Measurements from ENCODE around the gene ZBTB20.

DNA sequence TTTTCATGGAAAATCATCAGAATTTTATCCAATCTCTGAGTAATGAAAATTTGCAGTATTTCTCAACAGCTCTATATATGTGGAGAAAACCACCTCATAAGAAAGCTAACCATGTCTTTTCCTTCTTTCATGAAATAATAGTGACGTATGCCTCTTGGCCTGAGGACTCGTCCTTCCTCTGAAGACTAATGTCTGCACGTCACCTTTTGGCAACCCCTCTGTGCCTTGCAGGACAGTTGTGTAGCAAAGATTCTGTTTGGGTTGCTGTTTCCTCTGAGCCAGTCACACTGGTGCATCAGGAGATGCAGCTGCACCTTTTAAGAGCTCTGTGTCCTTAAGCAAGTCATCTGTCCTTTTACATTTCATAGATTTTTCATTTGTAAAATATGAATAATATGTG lies 684.3 kb downstream of the ZBTB20 start:
- TF ChIP-seq, protein P1, sequence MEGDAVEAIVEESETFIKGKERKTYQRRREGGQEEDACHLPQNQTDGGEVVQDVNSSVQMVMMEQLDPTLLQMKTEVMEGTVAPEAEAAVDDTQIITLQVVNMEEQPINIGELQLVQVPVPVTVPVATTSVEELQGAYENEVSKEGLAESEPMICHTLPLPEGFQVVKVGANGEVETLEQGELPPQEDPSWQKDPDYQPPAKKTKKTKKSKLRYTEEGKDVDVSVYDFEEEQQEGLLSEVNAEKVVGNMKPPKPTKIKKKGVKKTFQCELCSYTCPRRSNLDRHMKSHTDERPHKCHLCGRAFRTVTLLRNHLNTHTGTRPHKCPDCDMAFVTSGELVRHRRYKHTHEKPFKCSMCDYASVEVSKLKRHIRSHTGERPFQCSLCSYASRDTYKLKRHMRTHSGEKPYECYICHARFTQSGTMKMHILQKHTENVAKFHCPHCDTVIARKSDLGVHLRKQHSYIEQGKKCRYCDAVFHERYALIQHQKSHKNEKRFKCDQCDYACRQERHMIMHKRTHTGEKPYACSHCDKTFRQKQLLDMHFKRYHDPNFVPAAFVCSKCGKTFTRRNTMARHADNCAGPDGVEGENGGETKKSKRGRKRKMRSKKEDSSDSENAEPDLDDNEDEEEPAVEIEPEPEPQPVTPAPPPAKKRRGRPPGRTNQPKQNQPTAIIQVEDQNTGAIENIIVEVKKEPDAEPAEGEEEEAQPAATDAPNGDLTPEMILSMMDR (IDR thresholded peaks at IDR 0.05): no peak
- TF ChIP-seq POLR2A (IDR thresholded peaks at IDR 0.05) (no peak), POLR2AphosphoS5 (IDR thresholded peaks at IDR 0.05) (no peak)
